ENCODE measurements around the gene HUWE1.
"Not testable (repeated sequence)": the region's sequence is repeated elsewhere in the genome, so short reads cannot be mapped to it uniquely, and the experiment has no call there.

HUWE1 gene

DNA sequence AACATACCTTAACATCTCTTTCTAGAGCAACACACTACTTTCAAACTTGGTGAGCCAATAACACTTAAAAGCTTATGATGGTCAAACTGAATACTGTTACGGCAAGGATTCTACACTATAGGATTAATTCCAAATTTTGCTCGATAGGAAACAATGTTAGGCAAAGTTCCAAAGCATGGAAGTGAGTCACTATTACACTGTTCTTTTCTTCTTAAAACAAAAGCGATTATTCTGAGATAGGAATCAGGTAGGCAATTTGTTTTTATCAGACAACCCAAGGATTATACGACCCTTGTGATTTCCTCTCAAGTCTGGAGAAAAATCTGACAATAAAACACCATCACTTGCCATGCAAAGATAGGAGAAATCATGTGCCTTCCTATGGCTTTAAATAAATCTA, 81.5 kb downstream of the HUWE1 start:
- no peak for DNase-seq

DNA sequence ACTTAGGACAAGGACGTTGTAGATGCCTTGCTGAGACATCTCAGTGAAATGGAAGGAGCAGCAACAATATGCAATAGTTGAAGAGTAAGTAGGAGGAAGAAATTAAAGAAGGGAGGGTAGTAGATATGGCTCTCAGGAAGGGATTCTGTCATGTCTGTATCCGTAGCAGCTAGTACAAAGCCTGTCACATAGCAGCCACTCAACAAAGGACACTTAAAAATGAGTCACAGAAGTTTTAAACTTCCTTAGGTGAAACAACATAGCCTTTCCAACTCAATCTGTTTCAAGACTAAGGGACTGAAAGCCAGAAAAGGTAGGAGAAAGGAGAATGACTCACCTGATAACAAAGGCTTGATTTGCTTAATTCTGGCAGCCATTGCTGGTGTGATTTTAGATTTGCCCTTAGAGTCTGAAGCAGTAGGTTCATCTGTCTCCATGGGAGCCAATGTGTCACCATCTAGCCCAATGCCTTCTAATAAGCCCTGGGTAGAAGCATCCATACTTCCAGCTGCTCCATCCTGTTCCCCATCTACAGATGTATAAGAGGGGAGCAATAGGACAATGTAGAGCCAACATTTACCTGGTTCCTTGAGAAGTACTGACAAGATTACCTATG, 86.6 kb downstream of the HUWE1 start:
- DNase-seq, result no peak

- no peak for DNase-seq
These were observed 88.3 kb downstream of the HUWE1 start for GRCh38 chrX:53598169-53598568.

GRCh38 chrX:53595266-53595810, 91.2 kb downstream of the HUWE1 start:
- DNase-seq, result no peak

DNA sequence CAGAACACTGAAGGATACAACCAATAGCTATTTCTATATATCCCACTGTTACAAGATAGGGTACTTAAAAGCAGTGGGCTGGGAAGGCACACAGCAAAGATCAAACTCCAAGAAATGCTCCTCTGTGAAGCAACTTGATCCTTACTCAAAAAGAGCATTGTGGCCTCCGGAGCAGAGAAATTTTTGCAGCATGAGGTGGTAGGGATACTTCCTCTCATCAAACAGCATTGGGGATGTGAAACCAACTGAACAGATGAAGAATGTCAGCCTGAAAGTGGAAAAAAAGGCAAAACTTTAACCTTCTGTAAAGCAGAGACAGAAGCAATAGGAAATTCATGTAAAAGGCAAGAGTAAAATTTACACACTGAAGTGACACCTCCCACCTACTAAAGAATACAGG, 92.2 kb downstream of the HUWE1 start:
- no peak for DNase-seq

DNA sequence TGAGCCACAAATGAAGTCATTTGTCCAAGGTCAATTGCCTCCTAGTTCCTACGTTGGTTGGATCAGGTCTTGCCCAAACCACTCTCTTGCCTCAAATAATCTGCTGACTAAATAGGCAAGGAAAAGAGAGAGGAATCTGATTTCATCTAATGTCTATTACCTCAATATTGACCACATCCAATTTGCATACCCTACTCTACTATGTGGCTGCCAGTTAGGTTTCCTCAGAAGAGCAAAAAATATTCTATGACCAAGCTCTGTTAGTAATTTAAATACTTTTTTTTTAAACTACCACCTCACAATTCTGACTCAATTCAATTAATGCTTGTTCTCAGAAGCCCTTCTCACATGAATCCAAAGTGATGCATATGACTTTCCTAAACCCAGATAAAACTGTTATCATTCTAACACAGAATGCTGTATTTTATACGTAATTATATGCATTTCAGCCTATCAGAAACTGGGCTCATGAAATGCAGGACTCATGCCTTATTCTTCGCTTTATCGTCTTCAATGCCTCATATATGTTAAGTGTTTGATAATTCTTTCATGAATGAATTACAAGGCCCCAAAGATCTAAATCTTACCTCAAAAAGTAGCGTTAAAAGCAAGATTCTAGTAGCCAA, 98.6 kb downstream of the HUWE1 start:
- DNase-seq, result no peak

- DNase-seq, result no peak
These were observed 101.6 kb downstream of the HUWE1 start for GRCh38 chrX:53584891-53585290.

DNA sequence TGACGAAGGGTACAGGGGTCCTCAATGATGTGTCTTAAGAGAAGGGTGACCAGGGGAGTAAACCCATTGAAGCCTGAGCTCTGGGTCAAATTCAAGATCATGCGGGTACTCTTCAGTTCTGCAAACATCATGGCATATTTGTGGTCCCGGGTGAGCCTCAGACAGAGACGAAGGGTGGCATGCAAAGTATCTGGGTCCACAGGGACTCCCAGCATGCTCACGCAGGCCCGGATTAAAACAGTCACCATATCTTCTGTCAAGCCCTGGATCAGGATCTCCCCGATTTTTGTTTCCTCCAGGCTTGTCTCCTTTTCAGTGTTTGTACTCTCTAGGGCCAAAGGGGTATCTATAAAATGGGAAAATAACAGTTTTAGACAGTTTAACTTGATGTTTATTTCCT, 102.9 kb downstream of the HUWE1 start:
- DNase-seq, result no peak

DNA sequence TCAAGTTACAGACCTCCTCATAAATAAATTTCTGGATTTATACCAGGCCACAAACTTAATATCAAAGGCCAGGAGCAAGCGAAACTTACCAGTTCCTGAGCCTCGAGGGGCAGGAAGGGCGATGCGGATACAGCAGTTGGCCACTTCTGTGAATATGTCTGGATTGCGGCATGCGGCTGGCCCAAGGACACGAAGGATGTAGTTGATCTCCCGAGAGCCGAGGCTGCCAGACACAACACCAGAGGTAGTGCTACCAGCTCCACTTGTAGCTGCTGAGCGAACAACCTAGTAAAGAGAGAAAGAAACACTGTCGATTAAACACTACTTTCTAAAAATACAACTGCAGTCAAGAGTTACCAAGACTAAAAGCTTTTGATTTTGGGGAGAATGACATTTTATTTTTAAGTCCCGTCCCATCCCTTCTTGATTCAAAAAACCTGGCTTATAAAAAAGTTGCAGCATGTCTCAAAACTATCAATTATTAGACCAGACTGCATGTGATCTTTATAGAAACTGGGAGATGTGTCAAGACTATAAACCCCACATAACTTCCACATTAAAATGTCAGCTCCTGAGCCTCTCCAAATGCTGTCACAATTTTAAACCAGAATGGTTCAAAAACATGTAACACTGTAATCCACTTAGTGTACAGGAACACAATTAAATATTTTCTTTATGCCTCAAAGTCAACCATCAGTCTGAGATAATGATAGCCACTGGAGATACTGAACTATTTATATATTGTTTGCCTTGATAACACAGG, 105.6 kb downstream of the HUWE1 start:
- no peak for DNase-seq

DNA sequence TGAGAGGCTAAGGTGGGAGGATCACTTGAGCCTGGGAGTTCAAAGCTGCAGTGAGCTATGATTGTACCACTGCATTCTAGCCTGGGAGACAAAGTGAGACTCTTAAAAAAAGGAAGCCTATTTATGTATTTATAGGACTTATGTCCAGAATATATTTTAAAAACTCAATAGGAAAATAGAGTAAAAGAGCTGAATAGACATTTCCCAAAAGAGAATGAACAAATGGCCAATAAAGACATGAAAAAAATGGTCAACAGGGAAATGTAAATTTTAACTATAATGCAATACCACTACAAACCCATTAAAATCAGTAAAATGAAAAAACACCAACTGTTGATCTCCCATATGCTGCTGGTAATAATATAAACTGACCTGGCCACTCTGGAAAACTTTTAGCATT, 115.0 kb downstream of the HUWE1 start:
- no peak for DNase-seq

DNA sequence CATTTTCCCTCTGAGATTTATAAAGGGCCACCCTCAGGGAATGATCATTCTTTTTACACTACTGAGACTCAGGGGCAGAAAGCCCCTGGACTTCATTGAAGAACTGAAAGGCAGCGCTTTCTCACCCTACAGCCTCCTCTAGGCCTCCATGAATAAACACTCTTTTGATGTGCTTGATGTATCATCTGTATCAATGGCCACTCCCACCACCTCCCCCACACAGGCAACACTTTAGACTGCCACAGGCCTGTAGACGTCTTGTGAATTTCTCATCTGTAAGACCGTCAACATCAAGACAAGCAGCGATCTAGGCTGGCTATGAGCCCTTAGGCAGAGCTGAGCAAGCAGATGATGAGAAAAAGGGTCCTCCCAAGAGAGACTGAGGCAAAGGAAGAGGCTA, 123.2 kb downstream of the HUWE1 start:
- DNase-seq, result no peak

- DNase-seq, result no peak
These were observed 124.6 kb downstream of the HUWE1 start for GRCh38 chrX:53561912-53562311.

- DNase-seq, result no peak
These were observed 127.9 kb downstream of the HUWE1 start for GRCh38 chrX:53558646-53559045.

DNA sequence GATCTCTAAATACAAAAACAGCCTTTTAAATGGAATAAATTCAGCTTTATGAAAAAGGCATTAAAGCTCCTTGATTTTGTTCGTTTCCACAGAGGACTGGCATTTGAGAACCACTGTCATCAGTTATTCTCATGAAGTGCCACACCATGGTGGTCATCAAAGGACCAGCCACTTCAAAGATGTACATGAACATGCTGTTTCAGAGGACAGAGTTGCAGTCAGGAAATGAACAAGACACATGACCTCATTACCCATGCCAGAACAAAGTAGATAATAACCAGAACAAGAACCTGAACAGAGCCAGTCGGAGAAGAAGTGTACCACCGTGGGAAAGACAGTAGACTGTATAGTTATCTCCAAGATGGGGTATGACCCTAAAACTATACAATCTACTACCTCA, 129.7 kb downstream of the HUWE1 start:
- no peak for DNase-seq

- DNase-seq, result no peak
These were observed 135.6 kb downstream of the HUWE1 start for GRCh38 chrX:53550756-53551463.

DNA sequence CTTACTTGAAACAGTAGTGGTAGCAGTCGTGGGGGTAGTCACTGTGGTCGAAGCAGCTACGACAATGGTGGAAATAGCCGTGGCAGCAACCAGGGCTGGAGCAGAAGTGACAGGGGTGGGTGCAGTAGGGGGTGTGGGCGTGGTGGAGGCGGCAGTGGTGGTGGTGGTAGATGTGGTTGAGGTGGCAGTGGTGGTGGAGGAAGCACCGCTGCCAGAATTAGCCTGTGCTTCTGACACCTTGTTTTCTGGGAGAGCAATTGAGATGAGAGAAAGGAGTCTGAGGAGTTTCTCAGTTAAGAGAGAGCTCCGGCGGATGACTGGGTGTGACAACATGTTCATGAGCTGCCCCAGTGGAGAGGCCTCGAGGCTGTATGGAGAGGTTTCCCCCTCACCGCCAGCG, 138.9 kb downstream of the HUWE1 start:
- DNase-seq, result no peak

DNA sequence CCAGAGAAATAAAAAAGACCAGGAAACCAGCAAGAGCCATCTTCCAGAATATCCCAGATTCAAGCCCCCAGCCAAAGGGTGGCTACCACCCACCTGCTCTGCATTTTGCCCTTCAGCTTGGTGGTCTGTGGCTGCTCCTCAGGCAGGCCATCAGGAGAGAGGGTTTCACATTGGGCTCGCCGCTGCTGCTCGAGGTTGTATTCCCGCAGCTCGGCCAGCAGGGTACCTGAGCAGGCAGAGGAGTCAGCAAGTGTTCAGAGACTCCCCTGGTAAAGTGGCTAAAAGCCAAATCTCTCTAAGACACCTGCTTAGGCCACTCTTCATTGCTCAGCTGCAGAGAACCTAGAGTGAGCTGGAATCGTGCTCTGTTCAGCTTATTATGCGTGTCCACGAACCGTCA, 141.6 kb downstream of the HUWE1 start:
- DNase-seq, result no peak

GRCh38 chrX:53538781-53539180, 147.7 kb downstream of the HUWE1 start:
- no peak for DNase-seq

DNA sequence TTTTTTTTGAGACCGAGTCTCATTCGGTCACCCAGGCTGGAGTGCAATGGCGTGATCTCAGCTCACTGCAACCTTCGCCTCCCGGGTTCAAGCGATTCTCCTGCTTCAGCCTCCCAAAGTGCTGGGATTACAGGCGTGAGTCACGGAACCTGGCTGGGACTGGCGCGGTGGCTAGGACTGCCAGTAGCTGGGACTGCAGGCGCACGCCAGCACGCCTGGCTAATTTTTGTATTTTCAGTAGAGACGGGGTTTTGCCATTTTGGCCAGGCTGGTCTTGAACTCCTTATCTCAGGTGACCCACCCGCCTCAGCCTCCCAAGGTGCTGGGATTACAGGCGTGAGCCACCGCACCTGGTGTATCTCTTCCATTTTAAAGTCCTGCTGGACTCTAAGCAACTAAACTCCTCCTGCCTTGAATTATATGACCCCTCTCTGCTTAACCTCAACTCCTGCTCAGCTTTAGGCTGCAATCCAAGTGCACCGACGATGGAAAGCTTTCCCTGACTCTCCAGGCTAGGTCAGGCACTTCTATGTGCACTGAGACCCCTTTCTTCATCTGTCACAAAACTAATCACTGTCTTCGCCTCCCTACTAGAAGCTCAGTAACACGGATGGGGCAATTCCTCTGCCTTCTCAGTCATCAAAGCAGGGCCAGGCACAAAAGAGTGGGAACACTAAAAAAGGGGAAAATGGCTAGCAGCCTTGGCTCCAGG, 155.1 kb downstream of the HUWE1 start:
- not testable (repeated sequence) for DNase-seq

DNA sequence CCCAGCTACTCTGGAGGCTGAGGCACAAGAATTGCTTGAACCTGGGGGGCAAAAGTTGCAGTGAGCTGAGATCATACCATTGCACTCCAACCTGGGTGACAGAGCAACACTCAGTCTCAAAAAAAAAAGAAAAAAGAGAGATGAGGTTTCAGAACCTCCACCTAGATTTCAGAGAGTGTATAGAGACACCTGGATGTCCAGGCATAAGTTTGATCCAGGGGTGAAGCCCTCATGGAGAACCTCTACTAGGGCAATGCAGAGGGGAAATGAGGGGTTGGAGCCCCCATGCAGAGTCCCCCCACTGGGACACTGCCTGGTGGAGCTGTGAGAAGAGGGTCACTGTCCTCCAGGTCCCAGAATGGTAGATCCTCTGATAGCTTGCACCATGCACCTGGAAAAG, 159.5 kb downstream of the HUWE1 start:
- no peak for DNase-seq

- no peak for DNase-seq
These were observed 175.2 kb downstream of the HUWE1 start for GRCh38 chrX:53511322-53511721.

- not testable (repeated sequence) for DNase-seq
These were observed 182.5 kb downstream of the HUWE1 start for GRCh38 chrX:53504035-53504434.

- DNase-seq, result no peak
These were observed 192.1 kb downstream of the HUWE1 start for GRCh38 chrX:53494436-53494835.
